Neural progenitor cell (in vitro differentiated cells): ENCODE measurements around the gene TIMP2. TPM values are rescaled to one million over a fixed set of nuclear protein-coding genes. Genes with fewer than 3 reads are reported as not detected.

Experiments
- DNase-seq: peaks from one replicate; pipeline ENCODE4 v3.0.0-alpha.2; 2016; ENCODE audit warnings: low spot score
- H2AFZ ChIP-seq: fragments of 200-600 bp; sonication (generic); replicated peaks from 2 replicates; pipeline ENCODE4 v1.6.1; 2016; ENCODE audit warnings: antibody characterized with exemption
- H3F3A ChIP-seq: fragments of 200-600 bp; sonication (generic); 2 replicates; pipeline ENCODE4 v1.6.1; 2016; ENCODE audit warnings: antibody characterized with exemption, low read depth
- H3K27ac ChIP-seq: fragments of 200-600 bp; sonication (generic); 2 replicates; pipeline ENCODE4 v1.5.1; 2016; ENCODE audit warnings: mild to moderate bottlenecking
- H3K27me3 ChIP-seq: fragments of 200-600 bp; sonication (generic); 2 replicates; pipeline ENCODE4 v1.6.1; 2016; ENCODE audit warnings: mild to moderate bottlenecking, moderate library complexity
- H3K36me3 ChIP-seq: fragments of 200-600 bp; sonication (generic); 2 replicates; pipeline ENCODE4 v1.5.1; 2016
- H3K4me1 ChIP-seq: fragments of 200-600 bp; sonication (generic); 2 replicates; pipeline ENCODE4 v1.6.1; 2016; ENCODE audit warnings: mixed run types
- H3K4me2 ChIP-seq: fragments of 200-600 bp; sonication (generic); 2 replicates; pipeline ENCODE4 v1.6.1; 2016
- H3K4me3 ChIP-seq: fragments of 200-600 bp; sonication (generic); 2 replicates; pipeline ENCODE4 v1.5.1; 2016
- H3K79me2 ChIP-seq: fragments of 200-600 bp; sonication (generic); 2 replicates; pipeline ENCODE4 v1.6.1; 2016; ENCODE audit warnings: low read depth
- H3K9ac ChIP-seq: fragments of 200-600 bp; sonication (generic); 2 replicates; pipeline ENCODE4 v1.6.1; 2016
- H3K9me3 ChIP-seq: fragments of 200-600 bp; sonication (generic); 2 replicates; pipeline ENCODE4 v1.5.1; 2016; ENCODE audit warnings: low read depth
- H4K20me1 ChIP-seq: fragments of 200-600 bp; sonication (generic); 2 replicates; pipeline ENCODE4 v1.6.1; 2016; ENCODE audit warnings: low read depth
- H3K27ac Mint-ChIP-seq: 3 replicates; pipeline ENCODE4 v1.8.0; 2021; ENCODE audit warnings: mixed read lengths
- H3K27me3 Mint-ChIP-seq: 2 replicates; pipeline ENCODE4 v1.8.0; 2022; ENCODE audit warnings: low read depth, mild to moderate bottlenecking, inconsistent platforms, moderate library complexity, mixed read lengths; ENCODE audit not compliant: insufficient read depth
- H3K36me3 Mint-ChIP-seq: 3 replicates; pipeline ENCODE4 v1.8.0; 2021; ENCODE audit warnings: mixed read lengths
- H3K4me1 Mint-ChIP-seq: 3 replicates; pipeline ENCODE4 v1.8.0; 2021; ENCODE audit warnings: mixed read lengths
- H3K4me3 Mint-ChIP-seq: 3 replicates; pipeline ENCODE4 v1.8.0; 2021; ENCODE audit warnings: mild to moderate bottlenecking, moderate library complexity, mixed read lengths
- H3K9me3 Mint-ChIP-seq: 3 replicates; pipeline ENCODE4 v1.8.0; 2020; ENCODE audit warnings: mixed read lengths
- EZH2 ChIP-seq: fragments of 200-600 bp; sonication (generic); IDR thresholded peaks from 2 replicates; pipeline ENCODE4 v1.6.1; 2017; ENCODE audit warnings: antibody characterized with exemption, mild to moderate bottlenecking, moderate library complexity
- EZH2phosphoT487 ChIP-seq: fragments of 200-600 bp; sonication (generic); IDR thresholded peaks from 2 replicates; pipeline ENCODE4 v1.6.1; 2017; ENCODE audit warnings: antibody characterized with exemption
- total RNA-seq: library from RNA; depleted of rRNA; stranded (reverse); fragments of >200 nt; gene quantifications from 2 replicates; pipeline ENCODE4 v1.2.3, GENCODE V29; 2015; ENCODE audit warnings: low replicate concordance
- TF ChIP-seq, protein P1 (sequence below): fragments of 200-600 bp; sonication (generic); IDR thresholded peaks from 2 replicates; pipeline ENCODE4 v1.5.1; 2017; ENCODE audit warnings: antibody characterized with exemption, mild to moderate bottlenecking

TIMP2 gene
- total RNA-seq, 1 donor from 2014 or later: 19.8 TPM

DNA sequence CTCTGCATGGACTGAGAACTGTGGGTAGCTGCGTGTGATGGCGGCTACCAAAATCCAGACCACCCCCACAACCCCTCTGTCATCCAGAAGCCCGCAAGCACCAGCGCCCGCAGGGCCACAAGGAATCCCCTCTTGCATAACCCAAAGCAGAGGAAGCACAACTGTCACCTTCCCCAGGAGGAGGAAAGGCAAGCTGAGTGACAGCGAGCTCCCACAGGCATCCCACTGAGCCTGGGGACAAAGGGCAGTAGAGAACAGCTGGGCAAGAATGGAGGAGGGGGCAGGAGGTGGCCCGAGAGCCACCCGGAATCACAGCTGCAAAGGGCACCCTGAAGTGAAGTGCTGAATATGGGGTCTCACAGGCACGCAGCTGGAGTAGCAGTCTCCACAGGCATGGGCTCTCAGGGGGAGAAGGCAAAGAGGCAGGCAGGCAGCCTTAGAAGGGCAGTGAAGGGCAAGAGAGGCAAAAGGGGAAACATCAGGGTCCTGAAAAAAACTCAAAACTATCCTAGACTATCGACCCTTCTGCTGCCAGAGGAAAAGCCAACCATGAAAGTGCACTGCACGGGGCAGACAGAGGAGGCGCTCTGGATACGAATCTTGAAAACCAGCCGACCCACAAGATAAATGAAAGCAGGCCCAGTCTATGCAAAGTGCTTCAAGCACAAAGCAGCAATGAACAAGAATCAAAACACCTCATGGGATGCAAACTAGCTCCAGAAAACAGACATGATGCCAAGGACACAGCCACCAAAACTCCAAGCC, 101.7 kb downstream of the TIMP2 start:
- Histone ChIP-seq H2AFZ (no peak overlapping the region), H4K20me1 (peaks cover 19% of the 10 kb centered on the region), H3K4me3 (no peak overlapping the region), H3K79me2 (peaks cover 4% of the 10 kb centered on the region), H3K27me3 (no peaks in the 10 kb centered on the region), H3F3A (no peaks in the 10 kb centered on the region), H3K36me3 (no peaks in the 10 kb centered on the region), H3K27ac (no peak overlapping the region), H3K9me3 (no peaks in the 10 kb centered on the region), H3K4me1 (peaks cover 9% of the 10 kb centered on the region), H3K9ac (no peak overlapping the region), H3K4me2 (no peak overlapping the region)
- H3K27ac Mint-ChIP-seq: no peak overlapping the region
- peaks cover 14% of the 10 kb centered on the region for H3K4me1 Mint-ChIP-seq
- DNase-seq: peak; percentile 46
- H3K9me3 Mint-ChIP-seq: no peaks in the 10 kb centered on the region
- H3K4me3 Mint-ChIP-seq: no peak overlapping the region
- H3K36me3 Mint-ChIP-seq: peaks cover 44% of the 10 kb centered on the region
- TF ChIP-seq EZH2: no peak
- TF ChIP-seq, protein P1, sequence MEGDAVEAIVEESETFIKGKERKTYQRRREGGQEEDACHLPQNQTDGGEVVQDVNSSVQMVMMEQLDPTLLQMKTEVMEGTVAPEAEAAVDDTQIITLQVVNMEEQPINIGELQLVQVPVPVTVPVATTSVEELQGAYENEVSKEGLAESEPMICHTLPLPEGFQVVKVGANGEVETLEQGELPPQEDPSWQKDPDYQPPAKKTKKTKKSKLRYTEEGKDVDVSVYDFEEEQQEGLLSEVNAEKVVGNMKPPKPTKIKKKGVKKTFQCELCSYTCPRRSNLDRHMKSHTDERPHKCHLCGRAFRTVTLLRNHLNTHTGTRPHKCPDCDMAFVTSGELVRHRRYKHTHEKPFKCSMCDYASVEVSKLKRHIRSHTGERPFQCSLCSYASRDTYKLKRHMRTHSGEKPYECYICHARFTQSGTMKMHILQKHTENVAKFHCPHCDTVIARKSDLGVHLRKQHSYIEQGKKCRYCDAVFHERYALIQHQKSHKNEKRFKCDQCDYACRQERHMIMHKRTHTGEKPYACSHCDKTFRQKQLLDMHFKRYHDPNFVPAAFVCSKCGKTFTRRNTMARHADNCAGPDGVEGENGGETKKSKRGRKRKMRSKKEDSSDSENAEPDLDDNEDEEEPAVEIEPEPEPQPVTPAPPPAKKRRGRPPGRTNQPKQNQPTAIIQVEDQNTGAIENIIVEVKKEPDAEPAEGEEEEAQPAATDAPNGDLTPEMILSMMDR: peak; percentile 36
- H3K27me3 Mint-ChIP-seq: no peaks in the 10 kb centered on the region

DNA sequence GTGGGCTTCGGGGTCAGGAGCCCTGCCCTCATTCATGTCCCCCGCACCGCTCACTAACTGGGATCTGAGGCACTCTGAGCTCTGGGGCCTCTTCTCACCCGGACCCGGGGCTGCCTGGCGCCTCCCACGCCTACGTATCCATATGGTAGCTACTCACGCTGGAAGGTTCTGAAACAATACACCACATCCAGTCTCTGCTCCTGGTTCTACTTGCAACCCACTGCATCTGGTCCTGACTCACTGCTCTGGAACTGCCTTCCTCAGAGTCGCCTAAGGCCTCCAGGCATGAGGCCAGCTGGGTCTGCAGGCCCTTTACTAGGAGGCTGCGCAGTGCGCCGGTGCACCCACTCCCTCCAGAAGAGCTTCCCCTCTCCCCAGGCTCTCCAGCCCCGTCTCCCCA, 102.6 kb downstream of the TIMP2 start:
- Mint-ChIP-seq H3K27ac (no peak overlapping the region), H3K4me1 (peaks cover 14% of the 10 kb centered on the region), H3K36me3 (peaks cover 38% of the 10 kb centered on the region), H3K27me3 (no peaks in the 10 kb centered on the region), H3K4me3 (no peak overlapping the region), H3K9me3 (no peaks in the 10 kb centered on the region)
- Histone ChIP-seq H4K20me1 (peaks cover 16% of the 10 kb centered on the region), H3K79me2 (peaks cover 4% of the 10 kb centered on the region), H2AFZ (no peak overlapping the region), H3K27me3 (no peaks in the 10 kb centered on the region), H3K9ac (no peak overlapping the region), H3K9me3 (no peaks in the 10 kb centered on the region), H3K4me1 (peaks cover 9% of the 10 kb centered on the region), H3K4me3 (no peak overlapping the region), H3F3A (no peaks in the 10 kb centered on the region), H3K27ac (no peak overlapping the region), H3K36me3 (no peaks in the 10 kb centered on the region), H3K4me2 (no peak overlapping the region)
- no peak for DNase-seq
- TF ChIP-seq, protein P1: no peak
- TF ChIP-seq EZH2phosphoT487 (no peak), EZH2 (no peak)

DNA sequence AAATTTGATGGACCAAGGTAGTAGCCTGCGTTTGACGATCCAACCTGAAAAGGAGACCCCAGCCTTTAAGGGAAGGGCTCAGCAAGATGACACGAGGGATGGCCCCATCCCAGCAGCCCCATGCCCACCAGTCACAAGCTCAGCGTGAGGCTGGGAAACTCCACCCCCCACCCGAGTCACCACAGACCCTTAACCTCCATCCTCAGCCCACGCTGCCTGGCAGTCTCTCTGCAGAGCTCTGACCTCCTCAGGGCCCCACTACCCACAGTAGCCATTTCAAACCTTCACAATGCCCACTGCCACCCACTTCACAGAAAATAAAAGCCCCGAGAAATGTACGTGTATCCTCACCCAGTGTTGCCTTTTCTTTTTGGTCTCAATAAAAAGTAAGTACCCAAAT, 103.2 kb downstream of the TIMP2 start:
- Histone ChIP-seq H3K4me2 (no peak overlapping the region), H3K79me2 (peaks cover 4% of the 10 kb centered on the region), H3K9me3 (no peaks in the 10 kb centered on the region), H3K9ac (no peak overlapping the region), H3K27ac (no peak overlapping the region), H2AFZ (no peak overlapping the region), H3K36me3 (no peaks in the 10 kb centered on the region), H3F3A (no peaks in the 10 kb centered on the region), H4K20me1 (peaks cover 16% of the 10 kb centered on the region), H3K27me3 (no peaks in the 10 kb centered on the region), H3K4me1 (peaks cover 9% of the 10 kb centered on the region), H3K4me3 (no peak overlapping the region)
- no peak overlapping the region for H3K4me3 Mint-ChIP-seq
- H3K27ac Mint-ChIP-seq: peak overlapping the region; percentile 17
- no peaks in the 10 kb centered on the region for H3K27me3 Mint-ChIP-seq
- TF ChIP-seq EZH2phosphoT487: no peak
- TF ChIP-seq EZH2: no peak
- TF ChIP-seq, protein P1: no peak
- no peaks in the 10 kb centered on the region for H3K9me3 Mint-ChIP-seq
- H3K4me1 Mint-ChIP-seq: peaks cover 14% of the 10 kb centered on the region
- no peak for DNase-seq
- peaks cover 39% of the 10 kb centered on the region for H3K36me3 Mint-ChIP-seq
